Endodermal cell (in vitro differentiated cells): Measurements from ENCODE around the gene TULP3. TPM values are rescaled to one million over a fixed set of nuclear protein-coding genes. Genes with fewer than 3 reads are reported as not detected.

ENCODE experiments used
- DNase-seq: peaks from one replicate; pipeline ENCODE4 v3.0.0-alpha.2; 2017
- H3K27ac ChIP-seq: 2 replicates; pipeline ENCODE4 v1.5.1; 2013; ENCODE audit warnings: mild to moderate bottlenecking, low read depth, low read length, moderate library complexity
- H3K27me3 ChIP-seq: 2 replicates; pipeline ENCODE4 v1.6.1; 2013; ENCODE audit warnings: mild to moderate bottlenecking, low read length, moderate library complexity; ENCODE audit not compliant: insufficient read depth, control insufficient read depth, poor library complexity, severe bottlenecking
- H3K36me3 ChIP-seq: 2 replicates; pipeline ENCODE4 v1.7.0; 2013; ENCODE audit warnings: mild to moderate bottlenecking, low read length, moderate library complexity; ENCODE audit not compliant: control insufficient read depth, insufficient read depth
- H3K4me1 ChIP-seq: one replicate; pipeline ENCODE4 v1.7.0; 2013; ENCODE audit warnings: low read length; ENCODE audit not compliant: control insufficient read depth, insufficient read depth
- H3K4me3 ChIP-seq: 2 replicates; pipeline ENCODE4 v1.5.1; 2013; ENCODE audit warnings: mild to moderate bottlenecking, low read length, moderate library complexity
- H3K9ac ChIP-seq: 2 replicates; pipeline ENCODE4 v1.6.1; 2013; ENCODE audit warnings: mild to moderate bottlenecking, low read length, moderate library complexity; ENCODE audit not compliant: poor library complexity, severe bottlenecking; ENCODE audit errors: extremely low read depth
- H3K9me3 ChIP-seq: 2 replicates; pipeline ENCODE4 v1.6.1; 2013; ENCODE audit warnings: mild to moderate bottlenecking, low read length, moderate library complexity; ENCODE audit not compliant: control insufficient read depth
- H3K27ac Mint-ChIP-seq: 2 replicates; pipeline ENCODE4 v1.8.0; 2020; ENCODE audit warnings: mixed read lengths
- H3K27me3 Mint-ChIP-seq: 2 replicates; pipeline ENCODE4 v1.8.0; 2021; ENCODE audit warnings: mild to moderate bottlenecking, mixed read lengths; ENCODE audit not compliant: insufficient read depth
- H3K36me3 Mint-ChIP-seq: 2 replicates; pipeline ENCODE4 v1.8.0; 2020; ENCODE audit warnings: low read depth, mixed read lengths
- H3K4me1 Mint-ChIP-seq: 2 replicates; pipeline ENCODE4 v1.8.0; 2020; ENCODE audit warnings: mixed read lengths
- H3K4me3 Mint-ChIP-seq: 2 replicates; pipeline ENCODE4 v1.8.0; 2020; ENCODE audit warnings: mild to moderate bottlenecking, moderate library complexity, mixed read lengths
- H3K9me3 Mint-ChIP-seq: 2 replicates; pipeline ENCODE4 v1.8.0; 2020; ENCODE audit warnings: mild to moderate bottlenecking, mixed read lengths
- WGBS, 2 experiments: methylation state at CpG; one replicate each; pipeline versions ENCODE4 v1.1.5 to v1.1.7; 2013; ENCODE audit warnings: missing lambda C conversion rate in 2 of 2, mixed read lengths in 1 of 2; ENCODE audit not compliant: insufficient coverage in 1 of 2, insufficient read length in 1 of 2; 5-methylcytosine and 5-hydroxymethylcytosine counted together
- total RNA-seq, 2 donors: library from RNA; stranded (reverse); fragmentation: NEBNext Ultra II Directional in 1 of 2; extraction: Animal tissue kit (Norgen Biotek cat#: 25700) in 1 of 2; gene quantifications; 2 replicates in 1 of 2; 3 replicates in 1 of 2; pipeline ENCODE4 v1.2.1, GENCODE V29; 2021
- TF ChIP-seq, protein P1 (sequence below): fragments of 200-600 bp; sonication (generic); conservative IDR thresholded peaks from 2 replicates; pipeline ENCODE4 v1.5.0; 2021; ENCODE audit warnings: antibody characterized with exemption, mild to moderate bottlenecking

TULP3 gene
- total RNA-seq, 2 donors from 2014 or later, result 28.1 to 47.9 TPM

GRCh38 chr12:2957816-2958431 lies 67.2 kb downstream of the TULP3 start:
- Histone ChIP-seq H3K4me1 (peaks cover 4% of the 10 kb centered on the region), H3K27me3 (no peaks in the 10 kb centered on the region), H3K9ac (peak overlapping the region; percentile 47), H3K36me3 (no peaks in the 10 kb centered on the region), H3K27ac (no peak overlapping the region), H3K9me3 (no peaks in the 10 kb centered on the region), H3K4me3 (peak overlapping the region; percentile 88)
- Mint-ChIP-seq H3K27me3 (peaks cover 12% of the 10 kb centered on the region), H3K4me3 (peak overlapping the region; percentile 69), H3K4me1 (peaks cover 38% of the 10 kb centered on the region), H3K27ac (peak overlapping the region; percentile 89), H3K9me3 (no peaks in the 10 kb centered on the region), H3K36me3 (peaks cover 2% of the 10 kb centered on the region)
- TF ChIP-seq, protein P1, sequence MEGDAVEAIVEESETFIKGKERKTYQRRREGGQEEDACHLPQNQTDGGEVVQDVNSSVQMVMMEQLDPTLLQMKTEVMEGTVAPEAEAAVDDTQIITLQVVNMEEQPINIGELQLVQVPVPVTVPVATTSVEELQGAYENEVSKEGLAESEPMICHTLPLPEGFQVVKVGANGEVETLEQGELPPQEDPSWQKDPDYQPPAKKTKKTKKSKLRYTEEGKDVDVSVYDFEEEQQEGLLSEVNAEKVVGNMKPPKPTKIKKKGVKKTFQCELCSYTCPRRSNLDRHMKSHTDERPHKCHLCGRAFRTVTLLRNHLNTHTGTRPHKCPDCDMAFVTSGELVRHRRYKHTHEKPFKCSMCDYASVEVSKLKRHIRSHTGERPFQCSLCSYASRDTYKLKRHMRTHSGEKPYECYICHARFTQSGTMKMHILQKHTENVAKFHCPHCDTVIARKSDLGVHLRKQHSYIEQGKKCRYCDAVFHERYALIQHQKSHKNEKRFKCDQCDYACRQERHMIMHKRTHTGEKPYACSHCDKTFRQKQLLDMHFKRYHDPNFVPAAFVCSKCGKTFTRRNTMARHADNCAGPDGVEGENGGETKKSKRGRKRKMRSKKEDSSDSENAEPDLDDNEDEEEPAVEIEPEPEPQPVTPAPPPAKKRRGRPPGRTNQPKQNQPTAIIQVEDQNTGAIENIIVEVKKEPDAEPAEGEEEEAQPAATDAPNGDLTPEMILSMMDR, result peak; percentile 65
- DNase-seq, result no peak
- WGBS, 2 experiments, result 77 to 95% methylated on average over 8 to 11 of the region's 11 CpGs

GRCh38 chr12:2958432-2959191 lies 67.9 kb downstream of the TULP3 start:
- 1 to 4% methylated on average over 14 to 47 of the region's 48 CpGs for WGBS, 2 experiments
- H3K9me3 ChIP-seq, result no peaks in the 10 kb centered on the region
- H3K27ac Mint-ChIP-seq, result peak overlapping the region; percentile 89
- peak overlapping the region; percentile 47 for H3K9ac ChIP-seq
- peak overlapping the region; percentile 69 for H3K4me3 Mint-ChIP-seq
- peak; percentile 89 for DNase-seq
- H3K27ac ChIP-seq, result no peak overlapping the region
- peak overlapping the region; percentile 88 for H3K4me3 ChIP-seq
- peaks cover 12% of the 10 kb centered on the region for H3K27me3 Mint-ChIP-seq
- H3K27me3 ChIP-seq, result no peaks in the 10 kb centered on the region
- TF ChIP-seq, protein P1, result no peak
- H3K4me1 Mint-ChIP-seq, result peaks cover 45% of the 10 kb centered on the region
- H3K4me1 ChIP-seq, result peaks cover 4% of the 10 kb centered on the region
- H3K9me3 Mint-ChIP-seq, result no peaks in the 10 kb centered on the region
- no peaks in the 10 kb centered on the region for H3K36me3 ChIP-seq
- peaks cover 2% of the 10 kb centered on the region for H3K36me3 Mint-ChIP-seq

DNA sequence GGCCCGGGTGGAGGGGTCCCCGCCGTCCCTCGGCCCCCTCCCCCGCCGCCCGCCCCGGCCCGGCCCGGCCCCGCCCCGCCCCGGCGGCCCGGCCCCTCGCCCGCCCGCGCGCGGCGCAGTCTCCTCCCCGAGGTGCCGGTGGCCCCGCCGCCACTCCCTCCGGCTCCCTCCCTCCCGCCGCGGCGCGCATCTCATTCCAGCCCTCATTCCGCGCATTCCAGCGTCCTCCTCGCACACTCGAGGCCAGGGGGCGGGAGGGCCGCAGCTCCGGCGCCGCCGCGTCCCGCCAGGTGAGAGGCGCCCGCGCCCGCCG lies 68.5 kb downstream of the TULP3 start, which contains the start of gene TEAD4:
TEAD4 (plus strand) TSS at position 206 of the 313 bp plus-strand sequence.
- peak within 1 kb of the TSS; percentile 91 for H3K4me3 ChIP-seq
- no peaks in the 10 kb centered on the region for H3K27me3 ChIP-seq
- Mint-ChIP-seq H3K4me1 (peaks cover 51% of the 10 kb centered on the region), H3K27ac (peak within 1 kb of the TSS; percentile 89), H3K36me3 (peaks cover 4% of the 10 kb centered on the region), H3K4me3 (peak within 1 kb of the TSS; percentile 69), H3K27me3 (peaks cover 12% of the 10 kb centered on the region), H3K9me3 (no peaks in the 10 kb centered on the region)
- H3K36me3 ChIP-seq, result no peaks in the 10 kb centered on the region
- H3K9ac ChIP-seq, result peak within 1 kb of the TSS; percentile 76
- DNase-seq, result peak; percentile 98
- WGBS, 2 experiments, result 0% methylated on average over 17 to 35 of the region's 50 CpGs
- peaks cover 4% of the 10 kb centered on the region for H3K4me1 ChIP-seq
- peak within 1 kb of the TSS; percentile 77 for H3K27ac ChIP-seq
- H3K9me3 ChIP-seq, result no peaks in the 10 kb centered on the region
- TF ChIP-seq, protein P1, result no peak
